Activated naive CD8-positive, alpha-beta T cell treated with anti-CD3 and anti-CD28 coated beads for 36 hours (primary cell): ENCODE data around the gene FFAR2. TPM values are rescaled to one million over a fixed set of nuclear protein-coding genes. Genes with fewer than 3 reads are reported as not detected.
A peak's percentile ranks its signal among the peaks of the same experiment; 100 is the strongest.
"Not testable (repeated sequence)": the region's sequence is repeated elsewhere in the genome, so short reads cannot be mapped to it uniquely, and the experiment has no call there.

Experiments used
- DNase-seq: peaks from one replicate; pipeline ENCODE4 v3.0.0; 2021
- H3K27ac Mint-ChIP-seq: one replicate; pipeline ENCODE4 v1.8.0; 2022; ENCODE audit warnings: mild to moderate bottlenecking, moderate library complexity, mixed read lengths
- H3K27me3 Mint-ChIP-seq: one replicate; pipeline ENCODE4 v1.8.0; 2022; ENCODE audit warnings: mild to moderate bottlenecking, mixed read lengths
- H3K36me3 Mint-ChIP-seq: one replicate; pipeline ENCODE4 v1.8.0; 2021; ENCODE audit warnings: mild to moderate bottlenecking, mixed read lengths
- H3K4me1 Mint-ChIP-seq: one replicate; pipeline ENCODE4 v1.8.0; 2021; ENCODE audit warnings: mixed read lengths
- H3K4me3 Mint-ChIP-seq: one replicate; pipeline ENCODE4 v1.8.0; 2022; ENCODE audit warnings: mild to moderate bottlenecking, moderate library complexity, mixed read lengths
- H3K9me3 Mint-ChIP-seq: one replicate; pipeline ENCODE4 v1.8.0; 2022; ENCODE audit warnings: mixed read lengths
- total RNA-seq, 2 experiments: library from RNA; stranded (reverse); gene quantifications; one replicate each; pipeline ENCODE4 v1.2.3, GENCODE V29; 2021

FFAR2 gene
- total RNA-seq, 2 experiments from 2014 or later, result not detected

DNA sequence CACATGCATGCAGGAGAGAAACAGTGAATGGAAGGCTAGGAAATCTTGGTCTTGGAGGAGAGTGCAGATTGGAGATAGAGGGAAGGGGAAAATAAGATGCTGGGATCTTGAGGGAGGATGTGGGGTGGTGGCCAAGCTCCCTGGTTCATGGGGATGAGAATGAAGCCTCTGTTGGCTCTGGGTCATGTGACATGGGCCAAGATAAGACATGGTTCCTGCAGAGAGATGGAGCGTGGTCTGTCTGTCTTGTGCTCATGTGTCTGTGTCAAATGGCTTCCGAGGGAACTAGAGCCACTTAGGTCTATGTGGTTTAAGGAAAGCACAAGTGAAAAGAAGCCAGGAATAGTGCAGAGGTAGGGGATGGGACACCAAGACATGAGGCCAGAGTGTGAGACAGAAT is 30.8 kb upstream of the FFAR2 start:
- Mint-ChIP-seq H3K27me3 (peaks cover 25% of the 10 kb centered on the region), H3K4me3 (no peak overlapping the region), H3K27ac (no peak overlapping the region), H3K4me1 (no peaks in the 10 kb centered on the region), H3K36me3 (no peaks in the 10 kb centered on the region), H3K9me3 (no peaks in the 10 kb centered on the region)
- DNase-seq, result no peak

DNA sequence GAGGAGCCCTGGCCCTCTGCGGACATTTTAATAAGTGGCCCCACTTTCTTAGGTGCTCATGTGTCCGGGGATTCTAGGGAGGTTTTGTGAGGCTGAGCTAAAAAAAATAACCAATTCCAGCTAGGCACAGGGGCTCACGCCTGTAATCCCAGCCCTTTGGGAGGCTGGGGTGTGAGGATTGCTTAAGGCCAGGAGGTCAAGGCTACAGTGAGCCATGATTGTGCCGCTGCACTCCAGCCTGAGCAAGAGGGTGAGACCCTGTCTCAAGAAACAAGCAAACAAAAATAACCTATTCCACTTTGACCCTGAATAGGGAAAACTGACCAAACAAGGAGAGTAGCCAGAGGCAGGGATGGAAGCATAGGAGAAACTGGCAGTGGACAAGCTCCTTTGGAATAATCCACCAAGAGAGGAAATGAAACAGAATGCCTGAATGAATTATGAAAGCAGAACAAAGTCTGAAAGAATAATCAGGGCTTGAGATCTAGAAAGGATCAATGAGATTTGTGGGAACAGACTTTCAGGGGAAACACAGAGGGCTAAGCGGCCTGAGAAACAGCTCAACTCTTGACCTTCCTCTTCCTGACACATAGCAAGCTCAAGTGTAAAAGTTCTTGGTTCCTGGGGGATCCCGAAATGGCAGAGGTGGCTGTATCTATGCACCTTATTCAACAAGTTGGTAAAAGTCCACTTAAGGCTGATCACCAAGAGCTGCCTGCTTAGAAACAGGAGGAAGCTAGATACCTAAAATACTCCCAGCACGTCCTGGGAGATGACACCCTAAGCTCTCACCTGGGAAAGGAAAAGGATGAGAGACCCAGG is 30.1 kb upstream of the FFAR2 start:
- Mint-ChIP-seq H3K9me3 (no peaks in the 10 kb centered on the region), H3K4me1 (no peaks in the 10 kb centered on the region), H3K27ac (no peak overlapping the region), H3K27me3 (peaks cover 22% of the 10 kb centered on the region), H3K4me3 (no peak overlapping the region), H3K36me3 (no peaks in the 10 kb centered on the region)
- no peak for DNase-seq

DNA sequence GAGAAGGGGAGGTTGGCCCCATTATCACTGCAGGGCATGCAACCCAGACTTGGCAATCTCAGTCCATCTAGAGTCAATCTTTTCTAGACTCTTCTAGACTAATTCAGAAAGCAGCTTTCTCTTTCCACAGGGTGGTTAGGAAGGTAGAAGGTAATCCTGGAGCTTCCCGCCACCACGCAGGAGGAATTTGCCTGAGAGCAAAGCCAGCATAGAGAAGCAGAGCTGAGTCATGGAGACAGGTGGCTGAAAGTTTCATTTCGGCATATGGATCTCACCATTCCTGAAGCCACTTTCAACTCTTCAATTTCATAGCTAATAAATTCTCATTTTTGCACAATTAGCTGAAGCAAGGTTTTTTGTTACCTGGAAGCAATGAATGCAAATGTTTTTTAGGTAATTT is 29.0 kb upstream of the FFAR2 start:
- Mint-ChIP-seq H3K27me3 (peaks cover 19% of the 10 kb centered on the region), H3K27ac (no peak overlapping the region), H3K36me3 (no peaks in the 10 kb centered on the region), H3K4me3 (no peak overlapping the region), H3K9me3 (no peaks in the 10 kb centered on the region), H3K4me1 (no peaks in the 10 kb centered on the region)
- DNase-seq, result no peak

DNA sequence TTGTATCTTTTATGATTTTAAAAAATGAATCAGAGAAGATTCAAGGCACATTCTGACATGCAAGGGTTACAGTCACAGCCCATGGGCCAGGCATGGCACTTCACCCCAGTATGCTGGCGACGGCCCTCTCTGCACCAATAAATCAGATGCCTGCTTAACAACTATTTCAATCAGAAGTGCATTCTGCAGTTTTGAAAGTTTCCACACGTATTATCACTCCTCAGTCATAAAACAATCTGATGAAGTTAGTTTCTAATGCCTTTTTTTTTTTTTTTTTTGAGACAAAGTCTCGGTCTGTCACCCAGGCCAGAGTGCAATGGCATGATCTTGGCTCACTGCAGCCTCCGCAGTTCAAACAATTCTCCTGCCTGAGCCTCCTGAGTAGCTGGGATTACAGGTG is 28.3 kb upstream of the FFAR2 start:
- Mint-ChIP-seq H3K27ac (no peak overlapping the region), H3K9me3 (no peaks in the 10 kb centered on the region), H3K4me1 (no peaks in the 10 kb centered on the region), H3K4me3 (no peak overlapping the region), H3K27me3 (peaks cover 14% of the 10 kb centered on the region), H3K36me3 (no peaks in the 10 kb centered on the region)
- no peak for DNase-seq

DNA sequence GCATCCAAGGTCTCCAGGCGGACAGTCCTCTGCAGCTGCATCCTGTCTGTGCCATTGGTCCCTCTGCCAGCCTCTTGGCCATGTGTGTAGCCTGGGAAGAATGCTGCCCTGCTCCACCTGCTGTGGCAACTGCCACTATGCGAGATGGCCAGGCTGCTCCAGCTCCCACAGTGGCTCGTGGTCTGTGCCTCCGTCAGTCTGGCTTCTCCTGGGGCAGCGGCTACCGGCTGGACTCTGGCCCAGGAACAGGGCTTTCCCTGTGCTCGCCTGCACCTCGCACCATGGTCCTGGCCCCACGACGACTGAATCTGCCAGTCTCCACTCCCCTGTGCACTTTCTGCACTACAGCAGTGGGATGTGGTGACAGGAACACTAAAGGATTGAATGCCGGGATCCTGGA is 26.7 kb upstream of the FFAR2 start:
- H3K27ac Mint-ChIP-seq, result no peak overlapping the region
- DNase-seq, result no peak
- H3K36me3 Mint-ChIP-seq, result no peaks in the 10 kb centered on the region
- no peaks in the 10 kb centered on the region for H3K4me1 Mint-ChIP-seq
- H3K4me3 Mint-ChIP-seq, result no peak overlapping the region
- H3K27me3 Mint-ChIP-seq, result peaks cover 5% of the 10 kb centered on the region
- no peaks in the 10 kb centered on the region for H3K9me3 Mint-ChIP-seq

DNA sequence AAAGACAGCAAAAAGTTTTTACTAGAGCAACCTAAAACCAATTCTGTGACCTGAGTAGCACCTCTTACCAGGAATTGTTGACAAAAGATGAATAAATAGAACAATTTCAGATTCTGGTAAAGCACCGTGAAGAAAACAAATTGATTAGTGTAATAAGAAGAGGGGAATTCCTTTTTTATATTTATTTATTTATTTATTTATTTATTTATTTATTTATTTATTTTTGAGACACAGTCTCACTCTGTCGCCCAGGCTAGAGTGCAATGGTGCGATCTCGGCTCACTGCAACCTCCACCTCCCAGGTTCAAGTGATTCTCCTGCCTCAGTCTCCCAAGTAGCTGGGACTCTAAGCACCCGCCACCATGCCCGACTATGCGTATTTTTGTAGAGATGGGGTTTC is 24.7 kb upstream of the FFAR2 start:
- not testable (repeated sequence) for H3K27me3 Mint-ChIP-seq, DNase-seq, H3K4me1 Mint-ChIP-seq, H3K4me3 Mint-ChIP-seq, H3K27ac Mint-ChIP-seq, H3K36me3 Mint-ChIP-seq, H3K9me3 Mint-ChIP-seq

DNA sequence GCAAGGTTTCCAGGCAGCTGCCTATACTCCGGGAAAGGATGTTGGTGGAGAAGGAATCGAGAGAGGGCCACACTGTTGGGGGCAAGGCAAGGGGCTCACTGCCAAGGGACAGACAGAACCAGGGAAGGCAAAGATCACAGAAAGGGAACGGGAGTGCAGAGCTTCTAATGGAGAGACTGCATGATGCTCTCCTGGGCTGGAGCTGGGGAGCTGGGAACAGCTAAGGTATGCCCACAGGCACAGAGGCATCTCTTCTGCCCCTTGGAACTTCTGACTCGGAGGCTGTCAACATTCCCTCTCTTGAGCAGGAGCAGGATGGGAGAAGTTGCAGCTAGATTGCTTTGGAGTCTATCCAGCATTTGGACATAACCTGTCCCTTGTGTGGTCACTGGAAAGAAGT is 22.4 kb upstream of the FFAR2 start:
- no peak overlapping the region for H3K27ac Mint-ChIP-seq

DNA sequence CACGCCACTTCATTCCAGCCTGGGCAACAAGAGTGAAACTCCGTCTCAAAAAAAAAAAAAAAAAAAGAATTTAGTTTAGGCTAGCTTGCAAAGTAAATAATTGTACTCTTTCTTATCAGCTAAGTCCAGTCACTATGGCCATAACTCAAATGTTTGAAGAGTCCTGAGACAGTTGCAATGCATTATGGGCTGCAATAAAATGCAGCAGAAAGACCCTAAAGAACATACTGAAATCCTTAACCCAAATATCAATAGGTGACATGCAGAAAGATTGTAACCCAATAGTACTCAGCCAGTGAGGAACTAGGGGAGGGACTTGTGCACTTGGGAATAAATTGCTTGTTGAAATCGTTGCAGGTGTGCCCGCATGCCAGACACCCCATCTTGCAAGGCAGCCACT is 20.9 kb upstream of the FFAR2 start:
- Mint-ChIP-seq H3K4me1 (no peaks in the 10 kb centered on the region), H3K27me3 (peaks cover 7% of the 10 kb centered on the region), H3K27ac (no peak overlapping the region), H3K4me3 (no peak overlapping the region), H3K36me3 (peaks cover 7% of the 10 kb centered on the region), H3K9me3 (peaks cover 17% of the 10 kb centered on the region)
- no peak for DNase-seq

More for the DNA sequence above, 22.4 kb upstream of the FFAR2 start:
- no peak for DNase-seq
- Mint-ChIP-seq H3K4me3 (no peak overlapping the region), H3K36me3 (peaks cover under 1% of the 10 kb centered on the region), H3K4me1 (no peaks in the 10 kb centered on the region), H3K9me3 (peaks cover 2% of the 10 kb centered on the region), H3K27me3 (peaks cover 3% of the 10 kb centered on the region)

DNA sequence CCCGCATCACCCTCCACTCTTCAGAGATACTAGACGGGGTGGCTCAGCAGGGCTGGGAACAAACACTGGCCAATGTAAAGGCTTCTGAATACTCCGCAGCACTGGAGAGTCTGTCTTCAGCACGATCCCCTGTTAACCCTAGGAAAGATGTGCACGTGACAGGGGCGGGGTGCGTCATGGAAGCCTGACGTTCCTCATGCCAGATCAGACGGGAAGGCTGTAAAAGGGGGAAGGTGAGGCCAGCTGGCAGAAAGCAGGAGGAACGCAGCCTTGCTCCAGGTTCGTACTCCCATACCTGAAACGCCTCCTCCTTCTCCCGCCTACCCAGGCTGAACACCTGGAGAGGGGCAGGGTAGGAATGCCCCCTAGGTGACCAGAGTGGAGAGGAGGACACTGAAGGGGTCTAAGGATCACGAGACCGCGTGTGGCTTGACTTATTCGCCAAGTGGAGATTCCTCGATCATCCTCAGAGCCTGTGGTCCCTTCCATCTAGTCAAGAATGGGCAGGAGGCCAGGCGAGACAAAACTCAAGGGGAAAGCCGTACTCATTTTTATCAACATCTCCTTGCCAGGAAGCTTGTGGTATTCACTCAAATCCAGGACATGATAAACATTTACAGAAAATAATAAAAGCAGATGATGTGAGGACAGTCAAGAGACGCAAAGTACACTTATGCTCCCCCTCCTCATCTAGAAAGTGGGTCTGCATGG is 18.2 kb upstream of the FFAR2 start:
- no peak overlapping the region for H3K27ac Mint-ChIP-seq
- H3K4me3 Mint-ChIP-seq, result no peak overlapping the region
- no peaks in the 10 kb centered on the region for H3K4me1 Mint-ChIP-seq
- DNase-seq, result no peak
- peaks cover 17% of the 10 kb centered on the region for H3K9me3 Mint-ChIP-seq
- H3K36me3 Mint-ChIP-seq, result peaks cover 7% of the 10 kb centered on the region
- peaks cover 20% of the 10 kb centered on the region for H3K27me3 Mint-ChIP-seq

DNA sequence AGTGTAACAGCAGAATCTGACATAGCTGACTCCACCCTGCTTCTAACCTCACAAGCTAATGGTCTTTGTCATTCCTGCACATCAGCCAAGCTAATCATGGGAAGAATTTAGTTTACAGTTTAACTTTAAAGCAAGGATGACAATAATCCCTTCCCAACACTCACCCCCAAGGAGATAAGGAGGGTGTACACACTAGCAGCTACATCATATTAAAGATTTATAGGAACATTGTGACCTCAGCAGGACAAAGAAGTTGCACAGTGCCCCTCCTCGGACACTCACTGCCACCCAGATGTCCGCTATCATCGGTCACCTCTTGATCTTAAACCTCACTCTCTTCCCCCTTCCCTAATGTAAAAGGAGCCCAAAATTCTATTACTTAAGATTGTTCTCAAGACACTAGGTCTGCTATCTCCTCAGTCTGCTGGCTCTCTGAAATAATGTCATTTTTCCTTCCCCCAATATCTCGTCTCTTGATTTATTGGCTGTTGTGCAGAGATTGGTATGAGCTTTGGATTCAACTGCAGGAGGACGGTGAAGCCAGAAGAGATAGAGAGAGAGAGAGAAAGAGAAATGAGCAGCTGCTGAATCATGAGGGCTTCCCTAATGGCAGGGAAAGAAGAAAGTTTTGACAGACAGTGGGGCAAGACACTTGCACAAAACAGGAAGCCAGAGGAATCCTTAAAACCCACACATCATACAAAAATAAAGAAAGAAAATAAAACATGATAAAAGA is 17.5 kb upstream of the FFAR2 start:
- DNase-seq, result no peak
- Mint-ChIP-seq H3K4me3 (no peak overlapping the region), H3K36me3 (peaks cover 7% of the 10 kb centered on the region), H3K27ac (no peak overlapping the region), H3K27me3 (peaks cover 22% of the 10 kb centered on the region), H3K4me1 (no peaks in the 10 kb centered on the region), H3K9me3 (peaks cover 17% of the 10 kb centered on the region)

DNA sequence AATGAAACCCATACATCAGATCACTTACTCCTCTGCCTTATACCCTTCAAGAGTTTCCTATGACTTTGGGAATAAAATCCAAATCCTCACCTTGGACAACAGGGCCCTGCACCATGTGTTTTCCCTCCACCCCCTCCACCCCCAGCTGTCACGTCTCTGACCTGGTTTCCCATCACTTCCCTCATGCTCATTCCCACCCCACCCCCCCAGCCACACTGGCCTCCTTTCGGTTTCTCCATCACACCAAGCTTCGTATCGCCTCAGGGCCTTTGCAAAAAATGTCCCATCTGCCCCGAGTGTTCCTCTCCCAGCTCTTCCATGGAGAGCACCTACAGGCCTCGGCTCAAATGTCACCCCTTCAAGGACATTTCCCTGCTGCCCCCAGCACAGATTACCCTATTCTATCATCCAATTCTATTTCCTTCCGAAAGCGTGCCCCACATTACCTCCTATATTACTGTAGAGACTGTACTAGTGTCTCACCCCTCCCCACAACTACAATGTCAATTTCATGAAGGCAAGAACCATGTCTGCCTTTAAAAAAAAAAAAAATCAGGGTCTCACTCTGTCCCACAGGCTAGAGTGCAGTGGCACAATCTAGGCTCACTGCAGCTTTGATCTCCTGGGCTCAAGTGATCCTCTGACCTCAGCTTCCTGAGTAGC is 16.8 kb upstream of the FFAR2 start:
- Mint-ChIP-seq H3K4me1 (peaks cover 6% of the 10 kb centered on the region), H3K4me3 (no peak overlapping the region), H3K9me3 (peaks cover 17% of the 10 kb centered on the region), H3K27ac (no peak overlapping the region), H3K27me3 (peaks cover 29% of the 10 kb centered on the region), H3K36me3 (peaks cover 7% of the 10 kb centered on the region)
- no peak for DNase-seq

DNA sequence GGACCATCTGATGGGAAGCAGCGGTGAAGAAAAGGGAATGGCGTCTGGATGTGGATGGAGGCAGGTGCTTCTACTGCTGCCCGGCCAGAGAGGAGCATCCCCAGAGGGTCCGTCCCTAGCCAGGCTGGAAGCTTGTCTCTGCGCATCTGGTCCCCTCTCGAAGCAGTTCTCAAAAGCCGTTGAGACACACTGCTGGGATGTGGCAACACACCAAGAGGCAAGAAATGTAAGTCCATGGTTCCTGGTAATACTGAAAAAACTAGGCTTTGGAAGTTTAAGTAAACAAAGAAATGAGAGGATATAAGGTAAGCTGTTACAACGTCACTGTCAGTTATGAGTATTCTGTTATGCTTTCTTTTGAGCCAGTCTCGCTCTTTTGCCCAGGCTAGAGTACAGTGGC is 15.1 kb upstream of the FFAR2 start:
- peaks cover 17% of the 10 kb centered on the region for H3K9me3 Mint-ChIP-seq
- H3K4me1 Mint-ChIP-seq, result peaks cover 16% of the 10 kb centered on the region
- H3K36me3 Mint-ChIP-seq, result peaks cover 7% of the 10 kb centered on the region
- DNase-seq, result no peak
- H3K27ac Mint-ChIP-seq, result no peak overlapping the region
- H3K27me3 Mint-ChIP-seq, result peaks cover 37% of the 10 kb centered on the region
- H3K4me3 Mint-ChIP-seq, result no peak overlapping the region

DNA sequence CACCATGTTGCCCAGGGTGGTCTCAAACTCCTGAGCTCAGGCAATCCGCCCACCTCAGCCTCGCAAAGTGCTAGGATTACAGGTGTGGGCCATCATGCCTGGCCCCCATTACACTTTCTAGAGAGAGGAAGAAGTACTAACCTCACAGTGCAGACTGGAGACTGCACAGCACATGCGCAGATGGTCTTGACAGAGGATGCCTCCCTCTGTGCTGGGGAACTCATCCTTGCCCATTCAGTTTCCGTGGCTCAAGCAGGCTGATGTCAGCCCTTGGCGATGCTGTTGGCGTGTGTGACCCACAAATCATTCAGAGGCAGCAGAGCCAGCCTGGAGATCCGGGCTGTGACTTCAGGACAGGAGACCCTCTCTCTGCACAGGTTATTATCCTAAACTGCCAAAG is 14.6 kb upstream of the FFAR2 start:
- H3K9me3 Mint-ChIP-seq, result peaks cover 17% of the 10 kb centered on the region
- no peak overlapping the region for H3K4me3 Mint-ChIP-seq
- H3K36me3 Mint-ChIP-seq, result peaks cover 7% of the 10 kb centered on the region
- peaks cover 42% of the 10 kb centered on the region for H3K27me3 Mint-ChIP-seq
- no peak for DNase-seq
- peaks cover 16% of the 10 kb centered on the region for H3K4me1 Mint-ChIP-seq
- no peak overlapping the region for H3K27ac Mint-ChIP-seq

DNA sequence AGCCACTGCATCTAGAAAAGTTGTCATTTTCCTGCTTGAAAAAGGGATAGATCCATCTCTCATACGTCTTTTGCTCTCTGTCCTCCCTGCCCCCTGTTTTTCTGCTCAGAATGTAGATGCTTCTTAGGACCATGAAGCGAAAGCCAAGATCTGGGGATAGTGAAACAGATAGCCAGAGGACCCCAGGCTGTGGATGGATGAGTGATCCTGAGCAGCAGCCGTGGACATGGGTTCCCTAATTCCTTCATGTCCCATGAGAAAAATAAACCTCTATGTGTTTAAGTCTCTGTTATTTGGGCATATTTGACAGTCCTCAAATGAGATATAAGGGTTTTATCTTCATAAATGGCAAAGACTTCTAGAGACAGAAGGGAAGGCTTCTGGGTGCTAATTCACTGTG is 12.2 kb upstream of the FFAR2 start:
- H3K27ac Mint-ChIP-seq, result peak overlapping the region; percentile 54
- DNase-seq, result no peak
- H3K9me3 Mint-ChIP-seq, result peaks cover 13% of the 10 kb centered on the region
- peaks cover 51% of the 10 kb centered on the region for H3K27me3 Mint-ChIP-seq
- H3K4me3 Mint-ChIP-seq, result peak overlapping the region; percentile 5
- peaks cover 16% of the 10 kb centered on the region for H3K4me1 Mint-ChIP-seq
- peaks cover 5% of the 10 kb centered on the region for H3K36me3 Mint-ChIP-seq
